Coronary artery (tissue), 2 donors: ENCODE data around the gene PCDH12.

ENCODE experiments used
- DNase-seq: peaks from one replicate; pipeline ENCODE4 v3.0.0-alpha.2; 2017; ENCODE audit warnings: low spot score
- H3K27ac ChIP-seq, 2 donors: fragments of 200-600 bp; sonication (generic); one replicate each; pipeline ENCODE4 v1.5.1; 2016 to 2019
- H3K4me3 ChIP-seq: fragments of 200-600 bp; sonication (generic); 2 replicates; pipeline ENCODE4 v1.5.1; 2016; ENCODE audit warnings: mild to moderate bottlenecking, moderate library complexity
- CTCF ChIP-seq: fragments of 200-600 bp; sonication (generic); IDR thresholded peaks from one replicate; pipeline ENCODE4 v1.5.1; 2019; ENCODE audit warnings: antibody characterized with exemption

The PCDH12 gene

GRCh38 chr5:141903261-141903660 lies 54.7 kb downstream of the PCDH12 start:
- no peak for TF ChIP-seq CTCF
- Histone ChIP-seq H3K4me3 (no peak overlapping the region), H3K27ac (no peak overlapping the region)
- no peak for DNase-seq

GRCh38 chr5:141902015-141902814 lies 55.8 kb downstream of the PCDH12 start:
- TF ChIP-seq CTCF = no peak
- Histone ChIP-seq H3K27ac (no peak overlapping the region), H3K4me3 (no peak overlapping the region)
- DNase-seq = no peak

- DNase-seq = no peak
- Histone ChIP-seq H3K27ac (no peak overlapping the region), H3K4me3 (no peak overlapping the region)
- no peak for TF ChIP-seq CTCF
Observed at GRCh38 chr5:141898448-141899049, 59.5 kb downstream of the PCDH12 start.

- H3K27ac ChIP-seq = no peak overlapping the region
- no peak for TF ChIP-seq CTCF
- no peak overlapping the region for H3K4me3 ChIP-seq
- DNase-seq = no peak
Observed at GRCh38 chr5:141897425-141897824, 60.6 kb downstream of the PCDH12 start.
